Activated CD8-positive, alpha-beta memory T cell treated with anti-CD3 and anti-CD28 coated beads, Interleukin-2, amount 50 U/mL, for 1 hour (primary cell): Measurements from ENCODE around the gene MACIR.

Source experiments
- DNase-seq: peaks from one replicate; pipeline ENCODE4 v3.0.0-alpha.2; 2020; ENCODE audit errors: extremely low read depth

The MACIR gene

GRCh38 chr5:103291606-103292005 lies 33.0 kb downstream of the MACIR start:
- DNase-seq = no peak

GRCh38 chr5:103293099-103293498 lies 34.5 kb downstream of the MACIR start:
- DNase-seq = no peak

GRCh38 chr5:103293719-103294118 lies 35.2 kb downstream of the MACIR start:
- no peak for DNase-seq

- no peak for DNase-seq
Measured at GRCh38 chr5:103294906-103295305, 36.3 kb downstream of the MACIR start.

- DNase-seq = no peak
Measured at GRCh38 chr5:103295424-103295823, 36.9 kb downstream of the MACIR start.

- no peak for DNase-seq
Measured at GRCh38 chr5:103295871-103296270, 37.3 kb downstream of the MACIR start.

- DNase-seq = no peak
Measured at GRCh38 chr5:103298117-103298516, 39.6 kb downstream of the MACIR start.

- DNase-seq = no peak
Measured at GRCh38 chr5:103298607-103299188, 40.1 kb downstream of the MACIR start.

- no peak for DNase-seq
Measured at GRCh38 chr5:103305809-103306208, 47.2 kb downstream of the MACIR start.

- DNase-seq = no peak
Measured at GRCh38 chr5:103307470-103307869, 48.9 kb downstream of the MACIR start.

- no peak for DNase-seq
Measured at GRCh38 chr5:103308774-103309173, 50.2 kb downstream of the MACIR start.

GRCh38 chr5:103313056-103313455 lies 54.5 kb downstream of the MACIR start:
- DNase-seq = no peak

- DNase-seq = no peak
Measured at GRCh38 chr5:103315455-103315854, 56.9 kb downstream of the MACIR start.

GRCh38 chr5:103327451-103327850 lies 68.9 kb downstream of the MACIR start:
- DNase-seq = no peak

GRCh38 chr5:103327893-103328292 lies 69.3 kb downstream of the MACIR start:
- no peak for DNase-seq
